ENCODE results near the gene GIGYF2.

Gene GIGYF2

GRCh38 chr2:232889876-232890401 lies 192.8 kb downstream of the GIGYF2 start:
- H3K27ac ChIP-seq (ENCODE audit: low read length), result no peak overlapping the region
- no peak for ATAC-seq (ENCODE audit: insufficient read depth, low read depth)

GRCh38 chr2:232890536-232890895 lies 193.4 kb downstream of the GIGYF2 start:
- no peaks in the 10 kb centered on the region for H3K27me3 ChIP-seq (ENCODE audit: insufficient read depth, low read length, poor library complexity)
- H3K4me3 ChIP-seq (ENCODE audit: low read depth in 1 of 2, low read length in 2 of 2), result no peak overlapping the region
- H3K79me2 ChIP-seq (ENCODE audit: insufficient read depth, low read length), result no peaks in the 10 kb centered on the region
- H3K4me2 ChIP-seq (ENCODE audit: insufficient read depth, low read length), result no peak overlapping the region
- H3K27ac ChIP-seq (ENCODE audit: low read length), result no peak overlapping the region
- H4K20me1 ChIP-seq (ENCODE audit: insufficient read depth, low read length), result peaks cover 2% of the 10 kb centered on the region; the same call in 1 of the 2 replicates
- TF ChIP-seq EZH2 (IDR thresholded peaks at IDR 0.05; ENCODE audit: borderline replicate concordance, low read depth, low read length, severe bottlenecking) (no peak), CTCF (IDR thresholded peaks at IDR 0.05; ENCODE audit: borderline replicate concordance, extremely low read depth, low read length, poor library complexity, severe bottlenecking) (no peak)
- ATAC-seq (ENCODE audit: insufficient read depth, low read depth) (no peak), DNase-seq (no peak)
- H3K9me3 ChIP-seq (ENCODE audit: insufficient read depth, low read length, severe bottlenecking), result no peaks in the 10 kb centered on the region
- no peaks in the 10 kb centered on the region for H3K36me3 ChIP-seq (ENCODE audit: insufficient read depth, low read length)
- H3K4me1 ChIP-seq (ENCODE audit: insufficient read depth, low read length), result no peaks in the 10 kb centered on the region
- no peak overlapping the region for H2AFZ ChIP-seq (ENCODE audit: low read depth, low read length)
- H3K9ac ChIP-seq (ENCODE audit: low read depth, low read length), result no peak overlapping the region

More at GRCh38 chr2:232889876-232890401, 192.8 kb downstream of the GIGYF2 start:
- H3K4me3 ChIP-seq (ENCODE audit: low read depth in 1 of 2, low read length in 2 of 2), result no peak overlapping the region
- no peaks in the 10 kb centered on the region for H3K27me3 ChIP-seq (ENCODE audit: insufficient read depth, low read length, poor library complexity)
- peaks cover 2% of the 10 kb centered on the region; the same call in 1 of the 2 replicates for H4K20me1 ChIP-seq (ENCODE audit: insufficient read depth, low read length)
- DNase-seq, result no peak
- no peak overlapping the region for H2AFZ ChIP-seq (ENCODE audit: low read depth, low read length)
- no peaks in the 10 kb centered on the region for H3K9me3 ChIP-seq (ENCODE audit: insufficient read depth, low read length, severe bottlenecking)
- no peaks in the 10 kb centered on the region for H3K79me2 ChIP-seq (ENCODE audit: insufficient read depth, low read length)
- H3K4me2 ChIP-seq (ENCODE audit: insufficient read depth, low read length), result no peak overlapping the region
- H3K9ac ChIP-seq (ENCODE audit: low read depth, low read length), result no peak overlapping the region
- no peaks in the 10 kb centered on the region for H3K4me1 ChIP-seq (ENCODE audit: insufficient read depth, low read length)
- H3K36me3 ChIP-seq (ENCODE audit: insufficient read depth, low read length), result no peaks in the 10 kb centered on the region
- TF ChIP-seq EZH2 (IDR thresholded peaks at IDR 0.05; ENCODE audit: borderline replicate concordance, low read depth, low read length, severe bottlenecking) (no peak), CTCF (IDR thresholded peaks at IDR 0.05; ENCODE audit: borderline replicate concordance, extremely low read depth, low read length, poor library complexity, severe bottlenecking) (no peak)

- DNase-seq (no peak), ATAC-seq (ENCODE audit: insufficient read depth, low read depth) (no peak)
- no peaks in the 10 kb centered on the region for H3K4me1 ChIP-seq (ENCODE audit: insufficient read depth, low read length)
- H2AFZ ChIP-seq (ENCODE audit: low read depth, low read length), result no peak overlapping the region
- no peak overlapping the region for H3K9ac ChIP-seq (ENCODE audit: low read depth, low read length)
- no peak for TF ChIP-seq EZH2 (IDR thresholded peaks at IDR 0.05; ENCODE audit: borderline replicate concordance, low read depth, low read length, severe bottlenecking)
- TF ChIP-seq CTCF (IDR thresholded peaks at IDR 0.05; ENCODE audit: borderline replicate concordance, extremely low read depth, low read length, poor library complexity, severe bottlenecking), result no peak
- no peaks in the 10 kb centered on the region for H3K36me3 ChIP-seq (ENCODE audit: insufficient read depth, low read length)
- no peaks in the 10 kb centered on the region for H3K79me2 ChIP-seq (ENCODE audit: insufficient read depth, low read length)
- no peaks in the 10 kb centered on the region for H3K9me3 ChIP-seq (ENCODE audit: insufficient read depth, low read length, severe bottlenecking)
- H3K4me2 ChIP-seq (ENCODE audit: insufficient read depth, low read length), result no peak overlapping the region
- H4K20me1 ChIP-seq (ENCODE audit: insufficient read depth, low read length), result peaks cover 2% of the 10 kb centered on the region; the same call in 1 of the 2 replicates
- no peaks in the 10 kb centered on the region for H3K27me3 ChIP-seq (ENCODE audit: insufficient read depth, low read length, poor library complexity)
- H3K4me3 ChIP-seq (ENCODE audit: low read depth in 1 of 2, low read length in 2 of 2), result no peak overlapping the region
- no peak overlapping the region for H3K27ac ChIP-seq (ENCODE audit: low read length)
Measured at GRCh38 chr2:232890896-232891601, 193.9 kb downstream of the GIGYF2 start.
